HG03575 (cell line): ENCODE results near the gene PDZK1IP1.

Experiments
- ATAC-seq: cut with Tn5 transposase; IDR thresholded peaks from one replicate; pipeline ENCODE4 v1.9.1; 2021; ENCODE audit not compliant: unreplicated experiment, insufficient number of reproducible peaks, low FRiP score; ENCODE audit errors: extremely low read depth

The PDZK1IP1 gene

GRCh38 chr1:47189844-47190508 is at the start of gene PDZK1IP1:
TSS of gene PDZK1IP1 (minus strand) at chr1:47190036. CDS start at chr1:47189932, 104 bp downstream.
- ATAC-seq: no peak

- no peak for ATAC-seq
These were observed 49.2 kb upstream of the PDZK1IP1 start for GRCh38 chr1:47238935-47239592.

- no peak for ATAC-seq
These were observed 46.0 kb upstream of the PDZK1IP1 start for GRCh38 chr1:47235806-47236205.

- ATAC-seq: no peak
These were observed 45.4 kb upstream of the PDZK1IP1 start for GRCh38 chr1:47235241-47235681.

- no peak for ATAC-seq
These were observed 43.4 kb upstream of the PDZK1IP1 start for GRCh38 chr1:47233186-47233585.

- ATAC-seq: no peak
These were observed 42.5 kb upstream of the PDZK1IP1 start, which contains the start of gene TAL1 for GRCh38 chr1:47232187-47232874. TSS of gene TAL1 (minus strand) at chr1:47232225. CDS start at chr1:47225888, 6,337 bp downstream.

GRCh38 chr1:47231301-47232186 is 41.7 kb upstream of the PDZK1IP1 start:
- ATAC-seq: no peak

- ATAC-seq: no peak
These were observed 41.0 kb upstream of the PDZK1IP1 start for GRCh38 chr1:47230692-47231300.

GRCh38 chr1:47229886-47230691 is 40.3 kb upstream of the PDZK1IP1 start:
- no peak for ATAC-seq

GRCh38 chr1:47229031-47229885 is 39.4 kb upstream of the PDZK1IP1 start:
- ATAC-seq: no peak

GRCh38 chr1:47228644-47229030 is 38.8 kb upstream of the PDZK1IP1 start:
- ATAC-seq: no peak

- ATAC-seq: no peak
These were observed 37.8 kb upstream of the PDZK1IP1 start for GRCh38 chr1:47227341-47228232.

- ATAC-seq: no peak
These were observed 37.0 kb upstream of the PDZK1IP1 start for GRCh38 chr1:47226839-47227215.

GRCh38 chr1:47226121-47226838 is 36.4 kb upstream of the PDZK1IP1 start:
- no peak for ATAC-seq

- no peak for ATAC-seq
These were observed 35.7 kb upstream of the PDZK1IP1 start for GRCh38 chr1:47225430-47226100.
